HFFc6 (cell line): ENCODE results near the gene PFKFB3. TPM values are rescaled to one million over a fixed set of nuclear protein-coding genes. Genes with fewer than 3 reads are reported as not detected.

Source experiments
- DNase-seq: peaks from one replicate; pipeline ENCODE4 v3.0.0-alpha.2; 2018
- H3K27ac Mint-ChIP-seq: 2 replicates; pipeline ENCODE4 v1.8.0; 2020; ENCODE audit warnings: mild to moderate bottlenecking, mixed read lengths
- H3K27me3 Mint-ChIP-seq: 2 replicates; pipeline ENCODE4 v1.8.0; 2021; ENCODE audit warnings: mild to moderate bottlenecking, moderate library complexity, mixed read lengths; ENCODE audit not compliant: insufficient read depth
- H3K36me3 Mint-ChIP-seq: 2 replicates; pipeline ENCODE4 v1.8.0; 2021; ENCODE audit warnings: low read depth, mixed read lengths
- H3K4me1 Mint-ChIP-seq: 2 replicates; pipeline ENCODE4 v1.8.0; 2020; ENCODE audit warnings: low read depth, mixed read lengths
- H3K4me3 Mint-ChIP-seq: 2 replicates; pipeline ENCODE4 v1.8.0; 2020; ENCODE audit warnings: mild to moderate bottlenecking, moderate library complexity, mixed read lengths
- H3K9me3 Mint-ChIP-seq: 2 replicates; pipeline ENCODE4 v1.8.0; 2020; ENCODE audit warnings: mild to moderate bottlenecking, mixed read lengths
- total RNA-seq, 6 experiments: library from RNA; stranded (reverse); fragmentation: NEBNext Ultra II Directional; extraction: Animal tissue kit (Norgen Biotek cat#: 25700); gene quantifications; 2 replicates in 1 of 6; 3 replicates in 5 of 6; pipeline ENCODE4 v1.2.3, GENCODE V29; 2021
- TF ChIP-seq, protein P1 (sequence below): fragments of 200-600 bp; sonication (generic); IDR thresholded peaks from 2 replicates; pipeline ENCODE4 v1.5.0; 2021; ENCODE audit warnings: antibody characterized with exemption, mild to moderate bottlenecking

Gene PFKFB3
- total RNA-seq, 6 experiments from 2014 or later = 25.4 to 34.6 (median 28.7) TPM

DNA sequence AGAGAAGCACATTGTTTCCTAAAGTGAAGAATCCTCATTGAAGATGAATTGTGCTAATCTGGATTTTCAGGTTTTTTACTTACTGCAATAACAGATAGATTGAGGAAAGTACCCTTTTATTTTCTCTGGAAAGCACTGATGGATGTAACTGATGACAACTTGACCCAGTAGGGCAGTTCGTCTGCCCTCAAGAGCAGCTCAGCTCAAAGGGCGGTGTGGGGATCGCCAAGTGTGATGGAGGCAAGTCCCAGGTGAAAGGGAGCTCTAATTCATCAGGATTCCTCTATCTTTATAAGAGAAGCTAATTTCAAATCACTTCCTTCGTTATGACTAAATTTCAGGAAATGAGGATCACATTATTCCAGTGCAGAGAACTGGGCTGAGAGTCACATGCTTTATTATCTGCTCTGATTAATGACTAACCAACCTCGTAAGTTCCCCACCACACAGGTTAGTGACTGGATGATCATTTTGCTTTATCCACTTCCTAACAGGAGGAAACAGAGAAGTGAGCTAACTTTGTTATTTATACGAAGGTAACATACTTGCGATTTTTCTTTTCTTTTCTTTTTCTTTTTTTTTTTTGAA, 98.8 kb downstream of the PFKFB3 start:
- peaks cover 2% of the 10 kb centered on the region for H3K27me3 Mint-ChIP-seq
- H3K9me3 Mint-ChIP-seq = no peaks in the 10 kb centered on the region
- no peak for DNase-seq
- H3K27ac Mint-ChIP-seq = no peak overlapping the region
- no peak overlapping the region for H3K4me3 Mint-ChIP-seq
- H3K36me3 Mint-ChIP-seq = no peaks in the 10 kb centered on the region
- TF ChIP-seq, protein P1, sequence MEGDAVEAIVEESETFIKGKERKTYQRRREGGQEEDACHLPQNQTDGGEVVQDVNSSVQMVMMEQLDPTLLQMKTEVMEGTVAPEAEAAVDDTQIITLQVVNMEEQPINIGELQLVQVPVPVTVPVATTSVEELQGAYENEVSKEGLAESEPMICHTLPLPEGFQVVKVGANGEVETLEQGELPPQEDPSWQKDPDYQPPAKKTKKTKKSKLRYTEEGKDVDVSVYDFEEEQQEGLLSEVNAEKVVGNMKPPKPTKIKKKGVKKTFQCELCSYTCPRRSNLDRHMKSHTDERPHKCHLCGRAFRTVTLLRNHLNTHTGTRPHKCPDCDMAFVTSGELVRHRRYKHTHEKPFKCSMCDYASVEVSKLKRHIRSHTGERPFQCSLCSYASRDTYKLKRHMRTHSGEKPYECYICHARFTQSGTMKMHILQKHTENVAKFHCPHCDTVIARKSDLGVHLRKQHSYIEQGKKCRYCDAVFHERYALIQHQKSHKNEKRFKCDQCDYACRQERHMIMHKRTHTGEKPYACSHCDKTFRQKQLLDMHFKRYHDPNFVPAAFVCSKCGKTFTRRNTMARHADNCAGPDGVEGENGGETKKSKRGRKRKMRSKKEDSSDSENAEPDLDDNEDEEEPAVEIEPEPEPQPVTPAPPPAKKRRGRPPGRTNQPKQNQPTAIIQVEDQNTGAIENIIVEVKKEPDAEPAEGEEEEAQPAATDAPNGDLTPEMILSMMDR = no peak
- H3K4me1 Mint-ChIP-seq = peaks cover 33% of the 10 kb centered on the region

Other genes with a start within 250 kb of the PFKFB3 start
- 1 to 10 TPM; 1.5 to 3.2 (median 1.9) TPM for gene IL15RA, start 225.4 kb upstream of the PFKFB3 start, total RNA-seq
- not detected for gene IL2RA, start 140.6 kb upstream of the PFKFB3 start, total RNA-seq
- gene RBM17, start 113.9 kb upstream of the PFKFB3 start, total RNA-seq = 10 to 100 TPM; 53.4 to 75.2 (median 66.3) TPM